Central memory CD4-positive, alpha-beta T cell (primary cell): ENCODE data around the gene FYCO1.

ENCODE experiments used
- DNase-seq: peaks from one replicate; pipeline ENCODE4 v3.0.0; 2022

FYCO1 gene

GRCh38 chr3:45911511-45912226 lies 84.0 kb downstream of the FYCO1 start:
- peak; percentile 32 for DNase-seq

DNA sequence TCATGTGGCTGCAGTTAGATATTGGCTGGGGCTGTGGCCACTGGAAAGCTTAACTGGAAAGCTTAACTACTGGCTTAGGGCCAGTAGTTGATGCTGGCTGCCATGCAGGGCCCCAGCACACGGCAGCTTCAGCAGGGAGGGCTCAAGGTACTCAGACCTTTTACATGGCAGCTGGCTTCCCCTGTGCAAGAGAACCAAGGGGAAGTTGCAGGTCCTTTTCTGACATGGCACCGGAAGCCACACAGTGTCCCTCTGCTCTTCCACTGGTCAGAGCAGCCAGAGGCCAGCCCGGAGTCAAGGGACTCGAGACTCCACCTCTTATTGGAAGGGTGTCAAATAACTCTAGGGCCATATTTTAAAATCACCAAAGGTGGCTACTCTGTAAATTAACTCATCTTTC lies 84.7 kb downstream of the FYCO1 start:
- DNase-seq = no peak

DNA sequence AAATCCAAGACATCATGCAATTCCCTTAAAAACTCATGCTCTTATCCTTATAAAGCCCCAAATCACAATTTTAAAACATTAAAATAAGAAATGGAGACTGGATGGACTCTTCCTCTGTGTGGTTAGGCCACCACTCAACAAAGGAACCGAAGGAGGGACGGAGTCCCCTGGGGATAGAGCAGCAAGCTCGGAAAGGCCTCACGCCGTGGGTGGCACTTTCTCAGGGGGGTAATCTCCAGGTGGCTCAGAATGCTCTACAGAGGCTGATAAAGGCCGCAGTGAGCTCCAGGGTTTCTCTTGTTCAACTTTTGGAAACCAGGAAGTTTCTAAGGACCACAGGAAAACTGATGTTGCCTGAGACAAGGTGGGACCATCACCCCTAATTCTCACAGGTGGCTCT lies 86.1 kb downstream of the FYCO1 start:
- no peak for DNase-seq

DNA sequence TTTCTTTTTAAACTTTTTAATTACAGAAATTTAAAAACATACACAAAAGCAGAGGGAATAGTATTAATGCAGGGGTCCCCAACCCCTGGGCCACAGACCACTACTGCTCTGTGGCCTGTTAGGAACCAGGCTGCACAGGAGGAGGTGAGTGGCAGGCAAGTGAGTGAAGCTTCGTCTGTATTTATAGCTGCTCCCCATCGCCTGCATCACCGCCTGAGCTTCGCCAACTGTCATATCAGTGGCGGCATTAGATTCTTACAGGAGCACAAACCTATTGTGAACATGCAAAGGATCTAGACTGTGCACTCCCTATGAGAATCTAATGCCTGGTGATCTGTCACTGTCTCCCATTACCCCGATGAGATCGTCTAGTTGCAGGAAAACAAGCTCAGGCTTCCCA lies 86.9 kb downstream of the FYCO1 start:
- no peak for DNase-seq

GRCh38 chr3:45907769-45908705 lies 87.6 kb downstream of the FYCO1 start:
- peak; percentile 34 for DNase-seq

GRCh38 chr3:45906681-45907407 lies 88.8 kb downstream of the FYCO1 start:
- DNase-seq = no peak

GRCh38 chr3:45905755-45906154 lies 89.9 kb downstream of the FYCO1 start:
- no peak for DNase-seq

DNA sequence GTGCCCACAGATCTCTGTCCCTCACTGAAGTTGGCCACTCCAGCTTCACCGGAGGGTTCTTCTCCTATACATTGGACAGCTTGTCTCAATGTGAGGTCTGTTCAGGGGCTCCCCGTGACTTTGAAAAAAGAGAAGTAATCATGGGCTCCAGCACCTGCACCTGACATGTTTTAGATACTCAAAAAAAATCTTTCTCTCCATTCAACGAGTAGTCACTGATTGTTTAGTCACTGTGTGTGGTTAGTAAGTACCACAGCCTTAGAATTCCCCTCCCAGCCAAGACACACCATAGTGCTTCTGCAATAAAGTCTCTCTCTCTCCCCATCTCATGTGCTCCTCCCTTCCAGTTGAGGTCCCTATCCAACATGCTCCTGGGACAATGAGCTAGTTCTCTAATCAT lies 90.7 kb downstream of the FYCO1 start:
- no peak for DNase-seq

- DNase-seq = no peak
Measured at GRCh38 chr3:45896956-45897355, 98.7 kb downstream of the FYCO1 start.

- no peak for DNase-seq
Measured at GRCh38 chr3:45895686-45896468, 99.7 kb downstream of the FYCO1 start.

DNA sequence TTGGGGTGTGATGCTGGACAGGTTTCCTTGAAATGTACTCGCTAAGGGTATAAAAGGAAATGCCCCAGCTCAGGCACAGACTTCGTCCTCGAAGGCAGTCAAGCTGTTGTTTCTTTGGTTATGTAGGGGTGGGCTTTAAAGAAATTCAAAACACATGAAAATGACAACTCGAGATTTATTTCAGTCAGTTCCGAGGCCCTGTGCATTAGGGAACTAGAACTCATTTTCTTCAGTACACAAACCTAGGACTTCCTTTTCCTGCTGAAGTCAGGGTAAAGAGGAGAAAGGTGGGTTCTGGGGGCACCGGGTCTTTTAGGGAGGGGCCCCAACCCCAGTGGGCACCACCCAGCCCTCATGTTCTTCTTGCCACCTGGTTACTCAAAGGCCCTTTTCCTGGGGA lies 101.6 kb downstream of the FYCO1 start:
- no peak for DNase-seq

GRCh38 chr3:45892161-45892560 lies 103.5 kb downstream of the FYCO1 start:
- no peak for DNase-seq

DNA sequence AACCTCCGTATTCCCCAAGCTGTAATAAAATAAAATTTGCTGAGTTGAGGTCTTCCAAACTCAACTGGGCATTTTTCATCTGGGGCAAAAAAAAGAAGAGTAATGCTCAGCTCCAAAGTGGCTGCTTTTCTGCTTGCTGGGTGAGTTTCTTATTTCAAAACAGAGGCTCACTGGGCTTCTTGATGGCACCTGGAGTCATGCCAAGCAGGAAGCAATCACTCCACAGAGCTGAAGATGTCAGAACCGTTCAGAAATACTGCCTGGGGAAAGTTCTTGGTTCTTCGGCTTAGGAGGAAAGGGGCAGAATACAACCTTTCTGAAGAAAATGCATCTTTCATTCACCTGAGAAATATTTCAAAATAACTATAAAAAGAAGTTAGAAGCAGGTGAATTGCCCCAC lies 105.2 kb downstream of the FYCO1 start:
- DNase-seq = peak; percentile 17

- no peak for DNase-seq
Measured at GRCh38 chr3:45889337-45889736, 106.3 kb downstream of the FYCO1 start.

- no peak for DNase-seq
Measured at GRCh38 chr3:45887759-45888511, 107.7 kb downstream of the FYCO1 start.

GRCh38 chr3:45887285-45887684 lies 108.3 kb downstream of the FYCO1 start:
- no peak for DNase-seq

GRCh38 chr3:45885979-45886705 lies 109.5 kb downstream of the FYCO1 start, which contains the start of gene CCR9:
TSS of gene CCR9 (plus strand) at chr3:45886543. CDS start at chr3:45894934, 8,391 bp downstream.
- no peak for DNase-seq

GRCh38 chr3:45884368-45885201 lies 111.0 kb downstream of the FYCO1 start:
- DNase-seq = no peak

DNA sequence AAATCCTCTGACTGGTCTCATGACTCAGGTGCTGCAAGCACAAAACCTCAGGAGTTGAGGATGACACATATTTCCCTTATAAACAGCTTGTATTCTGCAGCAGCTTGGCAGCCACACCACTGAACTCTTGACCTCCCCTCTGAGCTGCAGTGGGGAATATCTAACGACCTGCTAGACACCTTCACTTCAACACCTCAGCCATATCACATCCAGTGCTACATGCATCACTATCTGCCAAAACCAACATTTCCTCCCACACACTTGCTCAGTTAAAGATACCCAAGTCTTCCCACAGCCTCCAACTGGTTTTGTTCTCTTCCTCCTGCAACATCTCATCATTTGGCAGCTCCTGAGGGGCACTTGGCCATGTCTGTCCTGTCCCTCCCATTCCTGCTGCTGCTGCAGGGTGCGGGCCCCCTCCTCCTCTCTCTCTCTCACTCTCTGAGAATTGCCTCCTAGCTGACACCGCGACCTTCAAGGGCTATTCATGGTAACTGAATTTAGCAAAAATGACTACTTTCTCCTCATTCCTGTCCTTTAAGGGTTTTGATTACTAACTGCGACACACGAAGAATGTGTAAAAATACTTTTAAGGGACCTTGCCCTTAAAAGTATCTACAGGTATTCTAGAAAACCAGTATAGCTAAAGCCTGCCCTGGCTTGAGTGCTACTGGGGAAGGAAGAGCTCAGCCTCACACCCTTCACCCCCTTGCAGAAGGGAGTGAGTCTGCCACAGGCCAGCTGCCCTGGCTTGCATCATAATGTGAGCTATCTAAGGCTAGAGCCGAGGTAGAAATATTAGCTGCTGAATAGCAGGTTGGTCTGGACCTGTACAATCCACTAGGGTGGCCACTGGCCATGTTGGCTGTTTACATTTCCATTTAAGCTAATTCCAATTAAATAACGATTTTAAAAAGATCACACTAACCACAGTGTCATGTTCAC lies 114.3 kb downstream of the FYCO1 start:
- peak; percentile 40 for DNase-seq
